Measurements from ENCODE around the gene CYBRD1.

CYBRD1 gene

DNA sequence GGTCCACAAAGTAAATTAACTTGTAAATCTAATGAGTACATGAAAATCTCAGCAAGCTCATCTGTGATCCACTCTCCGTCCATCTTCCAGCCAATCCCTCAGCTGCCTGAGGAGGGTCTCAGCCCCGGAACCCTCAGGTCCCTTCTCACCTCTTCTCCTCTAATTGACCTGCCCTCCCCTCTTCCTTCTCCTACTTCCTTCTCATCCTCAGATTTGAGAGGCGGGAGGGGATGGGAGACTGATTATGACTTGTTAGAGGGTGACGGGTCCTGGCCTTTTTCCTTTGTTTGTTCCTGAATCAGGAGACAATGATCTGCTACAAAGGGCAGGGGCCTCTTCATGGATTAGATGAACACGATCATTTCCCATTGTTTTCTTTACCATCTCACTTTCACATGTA, 80.1 kb downstream of the CYBRD1 start:
- DNase-seq (ENCODE audit: low read depth), result no peak
